Calu3 (cell line): ENCODE data around the gene NXPE3. TPM values are rescaled to one million over a fixed set of nuclear protein-coding genes. Genes with fewer than 3 reads are reported as not detected.

Experiments used
- BruUV-seq: library from RNA; stranded (reverse); fragments of 400-500 nt; replicated peaks from 2 replicates; lab custom pipeline; 2021; lab: Mats Ljungman, UMichigan
- CTCF ChIA-PET: fragments of 300-600 bp; sonication (Branson Sonifier 250); formaldehyde crosslinking; loops from one replicate; lab custom pipeline; 2022; ENCODE audit warnings: antibody characterized with exemption; lab: Charles Lee
- DNase-seq: peaks from one replicate; pipeline ENCODE4 v3.0.0; 2022
- H3K27ac Mint-ChIP-seq: one replicate; pipeline ENCODE4 v1.8.0; 2022; ENCODE audit warnings: mixed read lengths; ENCODE audit not compliant: unreplicated experiment
- H3K27me3 Mint-ChIP-seq: one replicate; pipeline ENCODE4 v1.8.0; 2022; ENCODE audit warnings: mixed read lengths; ENCODE audit not compliant: unreplicated experiment
- H3K36me3 Mint-ChIP-seq: one replicate; pipeline ENCODE4 v1.8.0; 2022; ENCODE audit warnings: mild to moderate bottlenecking, moderate library complexity, mixed read lengths; ENCODE audit not compliant: insufficient read depth, unreplicated experiment
- H3K4me1 Mint-ChIP-seq: one replicate; pipeline ENCODE4 v1.8.0; 2022; ENCODE audit warnings: mild to moderate bottlenecking, low read depth, mixed read lengths; ENCODE audit not compliant: unreplicated experiment
- H3K4me3 Mint-ChIP-seq: one replicate; pipeline ENCODE4 v1.8.0; 2022; ENCODE audit warnings: mild to moderate bottlenecking, low read depth, moderate library complexity, mixed read lengths; ENCODE audit not compliant: unreplicated experiment
- H3K9me3 Mint-ChIP-seq: one replicate; pipeline ENCODE4 v1.8.0; 2022; ENCODE audit warnings: low read depth, mixed read lengths; ENCODE audit not compliant: unreplicated experiment
- CTCF ChIP-seq: fragments of 200-600 bp; IDR thresholded peaks from one replicate; pipeline ENCODE4 v1.8.0; 2022; ENCODE audit warnings: antibody characterized with exemption; ENCODE audit not compliant: unreplicated experiment
- intact Hi-C: fragments of 100-400 bp; cut with micrococcal nuclease; formaldehyde crosslinking; loops from one replicate; pipeline ENCODE4 v1.10.0; 2022; ENCODE audit not compliant: unreplicated experiment
- total RNA-seq: library from RNA; stranded (reverse); gene quantifications from 2 replicates; pipeline ENCODE4 v1.2.3, GENCODE V29; 2022

Gene NXPE3
- total RNA-seq, 1 experiment from 2014 or later: 3.0 TPM

- H3K9me3 Mint-ChIP-seq: no peaks in the 10 kb centered on the region
- peaks cover 35% of the 10 kb centered on the region for H3K4me1 Mint-ChIP-seq
- TF ChIP-seq CTCF: no peak
- no peak overlapping the region for H3K27ac Mint-ChIP-seq
- intact Hi-C loops: no loop called here
- H3K27me3 Mint-ChIP-seq: no peaks in the 10 kb centered on the region
- H3K36me3 Mint-ChIP-seq: peaks cover 14% of the 10 kb centered on the region
- no TSS peak for BruUV-seq
- no peak for DNase-seq
- CTCF ChIA-PET: no interaction called here
- H3K4me3 Mint-ChIP-seq: no peak overlapping the region
Measured at GRCh38 chr3:101829874-101830273, 50.9 kb downstream of the NXPE3 start.

GRCh38 chr3:101833446-101833974, 54.5 kb downstream of the NXPE3 start:
- Mint-ChIP-seq H3K9me3 (no peaks in the 10 kb centered on the region), H3K4me1 (peaks cover 37% of the 10 kb centered on the region), H3K4me3 (no peak overlapping the region), H3K27me3 (no peaks in the 10 kb centered on the region), H3K27ac (no peak overlapping the region), H3K36me3 (no peaks in the 10 kb centered on the region)
- intact Hi-C loops: no loop called here
- BruUV-seq: no TSS peak
- CTCF ChIA-PET: no interaction called here
- DNase-seq: no peak
- TF ChIP-seq CTCF: no peak

- Mint-ChIP-seq H3K4me3 (no peak overlapping the region), H3K9me3 (no peaks in the 10 kb centered on the region), H3K4me1 (peaks cover 28% of the 10 kb centered on the region), H3K36me3 (no peaks in the 10 kb centered on the region), H3K27ac (no peak overlapping the region), H3K27me3 (no peaks in the 10 kb centered on the region)
- CTCF ChIA-PET: no interaction called here
- no peak for TF ChIP-seq CTCF
- intact Hi-C loops: no loop called here
- no peak for DNase-seq
- no TSS peak for BruUV-seq
Measured at GRCh38 chr3:101835676-101836075, 56.7 kb downstream of the NXPE3 start.

GRCh38 chr3:101836160-101836559, 57.1 kb downstream of the NXPE3 start:
- TF ChIP-seq CTCF: no peak
- H3K27ac Mint-ChIP-seq: no peak overlapping the region
- BruUV-seq: no TSS peak
- CTCF ChIA-PET: no interaction called here
- H3K27me3 Mint-ChIP-seq: no peaks in the 10 kb centered on the region
- no peak for DNase-seq
- intact Hi-C loops: no loop called here
- H3K36me3 Mint-ChIP-seq: no peaks in the 10 kb centered on the region
- no peak overlapping the region for H3K4me3 Mint-ChIP-seq
- H3K4me1 Mint-ChIP-seq: peaks cover 28% of the 10 kb centered on the region
- no peaks in the 10 kb centered on the region for H3K9me3 Mint-ChIP-seq
